IPS-18a (cell line): ENCODE data around the gene CAMK4.
"Not testable (repeated sequence)": the region's sequence is repeated elsewhere in the genome, so short reads cannot be mapped to it uniquely, and the experiment has no call there.

Source experiments
- H3K27ac ChIP-seq: one replicate; pipeline ENCODE4 v1.5.1; 2013; ENCODE audit warnings: low read length
- H3K27me3 ChIP-seq: one replicate; pipeline ENCODE4 v1.6.1; 2013; ENCODE audit warnings: mild to moderate bottlenecking, low read length; ENCODE audit not compliant: control insufficient read depth, insufficient read depth
- H3K36me3 ChIP-seq: one replicate; pipeline ENCODE4 v1.6.1; 2013; ENCODE audit warnings: low read depth, low read length; ENCODE audit not compliant: control insufficient read depth
- H3K4me1 ChIP-seq: one replicate; pipeline ENCODE4 v1.6.1; 2013; ENCODE audit warnings: low read depth, low read length; ENCODE audit not compliant: control insufficient read depth
- H3K4me3 ChIP-seq: one replicate; pipeline ENCODE4 v1.5.1; 2013; ENCODE audit warnings: low read length
- H3K9ac ChIP-seq: one replicate; pipeline ENCODE4 v1.6.1; 2013; ENCODE audit warnings: mild to moderate bottlenecking, low read length, moderate library complexity
- H3K9me3 ChIP-seq: one replicate; pipeline ENCODE4 v1.6.1; 2013; ENCODE audit warnings: low read depth, low read length; ENCODE audit not compliant: control insufficient read depth

Gene CAMK4

DNA sequence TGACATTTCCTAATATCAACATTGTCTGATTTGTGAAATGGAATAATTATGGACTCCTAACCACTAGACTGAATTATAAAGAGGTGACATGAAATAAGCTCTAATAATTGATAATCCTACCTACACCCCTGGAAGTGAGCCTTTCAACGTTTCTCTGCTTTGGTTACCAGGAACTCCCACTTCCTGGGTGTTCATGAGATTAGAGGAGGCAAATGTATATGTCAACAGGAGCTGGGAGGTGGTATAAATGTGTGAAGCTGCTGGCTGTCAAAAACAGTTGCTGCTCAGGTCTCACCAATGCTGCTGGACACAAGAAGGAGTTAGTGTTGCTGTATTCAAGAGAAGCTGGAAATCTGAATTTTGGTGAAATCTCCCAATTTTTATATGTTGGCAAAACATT, 96.8 kb downstream of the CAMK4 start:
- H3K9ac ChIP-seq, result no peak overlapping the region

DNA sequence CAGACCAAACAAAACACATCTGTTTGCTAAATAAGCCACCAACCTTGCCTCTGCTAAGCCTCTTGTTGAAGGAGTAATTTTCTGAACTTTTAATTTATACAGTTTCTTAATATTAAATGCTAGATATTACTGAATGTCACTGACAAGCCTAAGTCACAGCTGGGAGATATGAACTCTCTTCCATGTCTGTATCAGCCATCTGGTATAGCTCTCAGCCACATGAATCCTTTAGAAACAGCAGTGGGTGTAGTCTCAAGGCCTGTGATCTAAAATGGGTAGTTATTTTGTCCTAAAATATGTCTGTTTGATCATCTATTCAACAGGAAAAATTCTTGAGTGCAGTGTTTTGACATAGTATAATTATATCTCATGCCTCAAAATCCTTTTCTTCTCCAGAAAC, 97.2 kb downstream of the CAMK4 start:
- Histone ChIP-seq H3K36me3 (no peaks in the 10 kb centered on the region), H3K4me1 (no peaks in the 10 kb centered on the region), H3K27ac (no peak overlapping the region), H3K4me3 (no peak overlapping the region), H3K27me3 (no peaks in the 10 kb centered on the region), H3K9ac (no peak overlapping the region), H3K9me3 (no peaks in the 10 kb centered on the region)

More for the DNA sequence above, 96.8 kb downstream of the CAMK4 start:
- no peaks in the 10 kb centered on the region for H3K9me3 ChIP-seq
- H3K36me3 ChIP-seq, result no peaks in the 10 kb centered on the region
- H3K27me3 ChIP-seq, result no peaks in the 10 kb centered on the region
- no peak overlapping the region for H3K4me3 ChIP-seq
- H3K4me1 ChIP-seq, result no peaks in the 10 kb centered on the region
- H3K27ac ChIP-seq, result no peak overlapping the region

DNA sequence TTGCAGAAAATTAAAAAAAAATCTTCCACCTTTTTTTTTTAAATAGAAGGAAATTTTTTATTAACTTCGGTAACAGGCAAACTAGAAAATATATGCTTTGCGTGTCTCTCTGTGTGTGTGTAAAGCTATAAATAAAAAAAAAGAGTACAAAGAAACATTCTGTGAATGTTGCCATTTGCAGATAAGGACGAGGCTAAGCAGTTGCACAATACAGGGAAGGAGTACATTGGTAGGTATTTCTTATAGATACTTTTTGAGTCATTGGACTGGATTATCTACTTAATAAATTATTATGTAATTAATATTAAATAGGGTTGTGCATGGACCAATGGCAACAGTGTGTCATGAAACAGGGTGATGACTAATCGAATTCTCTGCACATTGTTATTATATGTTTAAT, 102.4 kb downstream of the CAMK4 start:
- H3K27me3 ChIP-seq, result no peaks in the 10 kb centered on the region
- no peak overlapping the region for H3K4me3 ChIP-seq
- no peaks in the 10 kb centered on the region for H3K36me3 ChIP-seq
- H3K9ac ChIP-seq, result no peak overlapping the region
- no peak overlapping the region for H3K27ac ChIP-seq
- no peaks in the 10 kb centered on the region for H3K4me1 ChIP-seq
- no peaks in the 10 kb centered on the region for H3K9me3 ChIP-seq

DNA sequence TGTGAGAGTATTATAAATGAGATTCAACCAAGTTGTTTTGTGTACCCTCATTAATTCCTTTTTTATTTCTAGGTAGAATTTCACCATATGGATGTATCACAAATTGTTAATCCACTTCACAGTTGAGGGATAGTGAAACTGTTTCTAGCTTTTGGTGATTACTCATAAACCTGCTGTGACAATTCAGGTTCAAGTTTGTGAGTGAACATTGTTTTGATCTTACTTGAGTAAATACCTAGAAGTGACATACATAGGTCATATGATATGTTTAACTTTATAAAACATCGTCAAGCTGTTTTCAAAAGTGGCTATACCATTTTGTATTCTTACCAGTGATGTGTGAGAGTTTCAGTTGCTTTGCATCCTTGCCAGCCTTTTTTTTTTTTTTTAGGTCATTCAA, 112.9 kb downstream of the CAMK4 start:
- H3K27me3 ChIP-seq, result no peaks in the 10 kb centered on the region
- H3K36me3 ChIP-seq, result no peaks in the 10 kb centered on the region
- no peak overlapping the region for H3K27ac ChIP-seq
- no peaks in the 10 kb centered on the region for H3K4me1 ChIP-seq
- H3K9me3 ChIP-seq, result no peaks in the 10 kb centered on the region
- no peak overlapping the region for H3K9ac ChIP-seq
- no peak overlapping the region for H3K4me3 ChIP-seq

DNA sequence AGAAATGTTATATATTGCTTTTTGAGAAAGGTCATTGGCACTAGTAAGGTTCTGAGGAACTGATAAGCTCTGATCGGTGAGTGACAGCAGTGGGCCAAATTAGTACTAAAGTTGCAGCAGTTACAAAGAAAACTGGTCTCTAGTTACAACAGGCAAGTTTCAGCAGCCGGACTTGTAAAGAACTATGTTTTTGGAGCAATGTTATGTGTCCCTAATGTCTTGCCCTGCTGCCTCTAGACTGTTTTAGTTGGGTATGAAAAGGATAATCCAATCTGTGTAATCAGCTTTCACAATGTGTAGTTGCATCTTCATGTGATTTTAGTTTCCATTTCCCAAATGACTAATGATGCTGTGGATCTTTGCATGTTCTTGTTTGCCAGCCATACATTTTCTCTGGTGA, 113.5 kb downstream of the CAMK4 start:
- Histone ChIP-seq H3K36me3 (no peaks in the 10 kb centered on the region), H3K27me3 (no peaks in the 10 kb centered on the region), H3K9ac (no peak overlapping the region), H3K4me3 (no peak overlapping the region), H3K27ac (no peak overlapping the region), H3K4me1 (no peaks in the 10 kb centered on the region), H3K9me3 (no peaks in the 10 kb centered on the region)

DNA sequence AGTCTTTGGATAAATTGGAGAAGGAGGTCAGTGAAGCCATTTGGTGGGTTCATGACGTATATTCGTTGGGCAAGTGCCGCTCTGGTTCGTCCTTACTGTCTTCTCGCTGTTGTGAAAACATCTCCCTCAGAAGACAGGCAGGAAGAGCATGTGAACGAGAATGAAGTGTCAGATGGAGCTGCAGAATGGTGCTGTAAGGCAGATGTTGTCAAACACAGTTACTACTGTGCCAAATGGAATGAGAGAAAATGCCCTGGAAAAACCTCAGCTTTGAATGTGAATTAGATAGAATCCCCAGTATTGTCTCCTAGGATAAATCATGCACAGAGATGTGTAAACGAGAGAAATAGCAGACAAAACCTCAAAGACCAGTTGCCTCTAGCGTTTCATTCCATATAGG, 121.5 kb downstream of the CAMK4 start:
- Histone ChIP-seq H3K4me1 (no peaks in the 10 kb centered on the region), H3K27me3 (no peaks in the 10 kb centered on the region), H3K9me3 (no peaks in the 10 kb centered on the region), H3K9ac (no peak overlapping the region), H3K36me3 (no peaks in the 10 kb centered on the region), H3K27ac (no peak overlapping the region), H3K4me3 (no peak overlapping the region)

DNA sequence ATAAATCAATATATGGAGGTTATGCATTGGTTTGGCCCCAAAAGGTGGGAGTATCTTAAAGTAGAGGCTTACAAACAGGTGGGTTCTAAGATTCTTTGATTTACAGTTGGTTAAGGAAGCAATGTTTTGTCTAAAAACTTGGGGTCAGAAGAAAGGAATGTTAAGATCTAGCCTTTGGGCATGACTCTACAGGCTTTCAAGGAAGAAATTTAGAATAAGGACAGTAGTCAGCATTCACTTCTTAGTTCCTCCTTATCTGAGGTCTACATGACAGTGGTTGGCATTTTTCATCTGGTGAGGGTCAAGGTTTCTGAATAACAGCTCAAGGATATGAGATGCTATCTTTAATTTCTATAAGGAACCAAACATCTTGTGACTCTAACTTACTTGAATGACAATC, 122.8 kb downstream of the CAMK4 start:
- Histone ChIP-seq H3K27ac (no peak overlapping the region), H3K4me1 (no peaks in the 10 kb centered on the region), H3K4me3 (no peak overlapping the region), H3K9ac (no peak overlapping the region), H3K9me3 (no peaks in the 10 kb centered on the region), H3K27me3 (no peaks in the 10 kb centered on the region), H3K36me3 (no peaks in the 10 kb centered on the region)

DNA sequence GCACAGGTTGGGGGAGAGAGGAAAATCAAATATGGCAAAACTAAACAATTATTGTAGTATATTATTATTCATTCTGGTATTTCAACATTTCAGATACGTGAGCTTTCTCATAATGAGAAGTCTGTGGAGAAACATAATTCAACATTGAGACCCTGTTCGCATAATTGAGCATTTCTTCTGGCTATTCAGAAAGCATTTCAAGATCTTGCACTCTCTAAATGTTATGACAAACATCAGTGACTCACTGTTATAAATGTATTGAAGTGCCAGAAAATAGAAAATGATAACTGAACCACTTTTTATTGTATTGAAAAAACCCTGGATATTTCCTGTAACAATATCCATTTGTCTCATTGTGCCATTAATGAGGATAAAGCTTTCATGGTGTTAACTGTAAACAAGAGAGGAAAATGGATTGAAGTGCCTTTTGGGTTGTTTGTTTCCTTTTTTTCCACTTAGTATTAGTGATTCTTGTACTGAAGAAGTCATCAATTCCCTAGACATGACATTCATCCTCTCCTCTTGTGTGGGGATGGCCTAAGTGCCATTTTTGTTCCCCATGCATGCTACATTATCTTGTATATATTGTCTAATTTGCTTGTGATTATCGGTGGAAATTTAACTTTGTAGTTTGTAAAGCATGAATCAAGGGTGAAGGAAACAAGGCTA, 124.6 kb downstream of the CAMK4 start:
- Histone ChIP-seq H3K27ac (no peak overlapping the region), H3K4me3 (no peak overlapping the region), H3K9me3 (no peaks in the 10 kb centered on the region), H3K27me3 (no peaks in the 10 kb centered on the region), H3K36me3 (no peaks in the 10 kb centered on the region), H3K9ac (no peak overlapping the region), H3K4me1 (no peaks in the 10 kb centered on the region)

DNA sequence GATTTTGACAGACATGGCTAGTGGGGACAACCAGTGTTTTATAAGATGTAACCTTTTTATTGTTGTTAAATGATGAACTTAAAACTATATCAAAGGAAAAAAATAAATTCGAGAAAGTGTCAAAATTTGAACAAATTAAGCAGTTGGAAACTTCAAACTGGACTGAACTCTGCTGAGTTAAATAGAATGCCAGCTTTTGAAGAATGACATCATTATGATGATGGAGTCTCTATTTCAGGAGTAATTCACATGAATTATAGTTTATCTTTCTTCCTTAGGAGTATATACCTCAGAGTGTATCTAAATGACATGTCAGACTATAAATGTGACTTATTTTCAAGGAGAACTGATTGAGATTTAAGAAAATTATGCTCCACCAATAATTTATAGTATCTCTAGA, 125.2 kb downstream of the CAMK4 start:
- no peaks in the 10 kb centered on the region for H3K9me3 ChIP-seq
- H3K27ac ChIP-seq, result no peak overlapping the region
- H3K4me1 ChIP-seq, result no peaks in the 10 kb centered on the region
- H3K4me3 ChIP-seq, result no peak overlapping the region
- H3K36me3 ChIP-seq, result no peaks in the 10 kb centered on the region
- no peaks in the 10 kb centered on the region for H3K27me3 ChIP-seq
- no peak overlapping the region for H3K9ac ChIP-seq

DNA sequence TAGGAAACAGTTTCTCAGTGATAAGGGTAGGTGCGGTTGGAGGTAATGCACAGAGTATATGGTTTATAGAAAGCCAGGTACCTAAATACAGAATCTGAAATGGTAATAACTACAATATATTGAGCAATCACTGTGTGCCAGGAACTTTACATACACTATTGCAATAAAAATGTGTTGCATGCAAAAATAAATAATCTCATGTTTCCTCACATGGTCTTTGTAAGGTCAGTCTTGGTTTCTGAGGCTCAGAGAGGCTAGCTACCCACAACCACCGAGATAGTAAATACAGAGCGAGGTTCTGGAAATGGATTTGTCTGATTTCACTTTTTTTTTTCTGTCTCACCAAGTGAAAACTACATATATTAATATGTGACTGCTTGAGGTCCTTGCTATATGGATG, 128.9 kb downstream of the CAMK4 start:
- Histone ChIP-seq H3K4me3 (no peak overlapping the region), H3K36me3 (no peaks in the 10 kb centered on the region), H3K9me3 (no peaks in the 10 kb centered on the region), H3K27ac (no peak overlapping the region), H3K4me1 (no peaks in the 10 kb centered on the region), H3K27me3 (no peaks in the 10 kb centered on the region), H3K9ac (no peak overlapping the region)

DNA sequence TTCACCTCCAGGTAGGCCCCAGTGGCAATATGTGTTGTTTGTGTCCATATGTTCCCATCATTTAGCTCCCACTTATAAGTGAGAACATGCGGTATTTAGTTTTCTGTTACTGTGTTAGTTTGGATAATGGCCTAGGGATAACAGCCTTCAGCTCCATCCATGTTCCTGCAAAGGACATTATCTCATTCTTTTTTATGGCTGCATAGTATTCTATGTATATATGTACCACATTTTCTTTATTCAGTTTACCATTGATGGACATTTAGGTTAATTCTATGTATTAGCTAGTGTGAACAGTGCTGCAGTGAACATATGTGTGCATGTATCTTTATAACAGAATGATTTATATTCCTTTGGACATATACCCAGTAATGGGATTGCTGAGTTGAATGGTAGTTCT, 134.5 kb downstream of the CAMK4 start:
- H3K27me3 ChIP-seq, H3K27ac ChIP-seq, H3K4me1 ChIP-seq, H3K4me3 ChIP-seq, H3K9me3 ChIP-seq, H3K9ac ChIP-seq, H3K36me3 ChIP-seq: not testable (repeated sequence)

DNA sequence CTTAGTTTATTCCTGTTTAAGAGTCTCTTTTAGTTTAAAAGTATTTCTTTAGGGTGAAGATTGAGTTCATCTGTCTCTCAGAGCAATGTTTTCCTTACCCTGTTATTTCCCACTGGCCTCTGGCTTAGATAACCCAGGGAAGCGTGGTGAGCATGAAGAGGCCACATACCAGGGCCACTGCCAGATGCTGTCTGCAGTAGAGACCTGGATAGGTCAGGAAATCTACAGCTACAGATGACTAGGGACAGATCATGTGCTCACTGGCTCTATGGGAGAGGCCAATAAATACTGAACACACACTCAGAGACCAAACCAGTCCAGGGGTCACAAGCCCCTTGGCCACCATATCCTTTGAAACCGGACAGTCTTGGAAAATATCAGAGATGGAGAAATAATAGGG, 136.0 kb downstream of the CAMK4 start:
- H3K27me3 ChIP-seq, result no peaks in the 10 kb centered on the region

More for the DNA sequence above, 136.0 kb downstream of the CAMK4 start:
- Histone ChIP-seq H3K4me3 (no peak overlapping the region), H3K9me3 (no peaks in the 10 kb centered on the region), H3K27ac (no peak overlapping the region), H3K9ac (no peak overlapping the region), H3K36me3 (no peaks in the 10 kb centered on the region), H3K4me1 (no peaks in the 10 kb centered on the region)
